ENCODE results near the gene ITPR1.

The ITPR1 gene

DNA sequence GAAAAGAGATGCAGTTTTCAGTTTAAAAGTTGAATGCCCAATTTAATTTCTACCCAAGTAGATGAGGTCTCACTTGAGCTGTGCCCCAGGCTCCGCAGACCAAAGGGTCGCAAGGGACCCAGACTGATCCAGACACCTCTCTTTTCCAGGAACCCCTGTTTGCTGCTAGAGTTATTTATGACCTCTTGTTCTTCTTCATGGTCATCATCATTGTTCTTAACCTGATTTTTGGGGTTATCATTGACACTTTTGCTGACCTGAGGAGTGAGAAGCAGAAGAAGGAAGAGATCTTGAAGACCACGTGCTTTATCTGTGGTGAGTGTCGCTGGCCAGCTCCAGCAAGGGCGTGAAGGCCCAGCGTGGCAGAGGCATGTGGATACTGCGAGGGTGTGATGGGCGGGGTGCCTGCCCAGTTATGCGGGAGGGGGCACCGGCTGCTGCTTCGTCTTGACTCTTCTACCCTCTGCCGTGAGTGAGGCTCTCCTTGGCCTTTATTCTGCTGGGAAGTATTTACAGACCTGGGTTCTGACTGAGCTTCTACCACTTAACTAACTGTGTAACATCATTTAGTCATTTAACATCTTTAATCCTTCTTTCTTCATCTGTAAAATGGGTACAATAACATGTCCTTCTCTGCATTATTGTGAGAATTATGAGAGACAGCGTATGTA is 321.9 kb downstream of the ITPR1 start:
- TF ChIP-seq GLIS3 (CRISPR knock-in tag; IDR thresholded peaks at IDR 0.05) (no peak), TOX (CRISPR knock-in tag; IDR thresholded peaks at IDR 0.05; ENCODE audit: borderline replicate concordance) (no peak), ZFP30 (CRISPR knock-in tag; IDR thresholded peaks at IDR 0.05) (no peak), CSDC2 (CRISPR knock-in tag; IDR thresholded peaks at IDR 0.05) (no peak), ISL1 (CRISPR knock-in tag; IDR thresholded peaks at IDR 0.05) (no peak), ZFP3 (CRISPR knock-in tag; IDR thresholded peaks at IDR 0.05) (no peak), OSR1 (CRISPR knock-in tag; IDR thresholded peaks at IDR 0.05) (no peak), ESRRG (CRISPR knock-in tag; IDR thresholded peaks at IDR 0.05) (no peak), TCF4 (CRISPR knock-in tag; IDR thresholded peaks at IDR 0.05; ENCODE audit: borderline replicate concordance) (no peak), ZNF565 (CRISPR knock-in tag; conservative IDR thresholded peaks at IDR 0.05; ENCODE audit: low read depth) (no peak), ARNTL (CRISPR knock-in tag; IDR thresholded peaks at IDR 0.05; ENCODE audit: borderline replicate concordance, low read depth) (no peak), ZNF70 (CRISPR knock-in tag; IDR thresholded peaks at IDR 0.05) (no peak), ZC3H10 (CRISPR knock-in tag; IDR thresholded peaks at IDR 0.05) (no peak)
- TF ChIP-seq, protein P1, sequence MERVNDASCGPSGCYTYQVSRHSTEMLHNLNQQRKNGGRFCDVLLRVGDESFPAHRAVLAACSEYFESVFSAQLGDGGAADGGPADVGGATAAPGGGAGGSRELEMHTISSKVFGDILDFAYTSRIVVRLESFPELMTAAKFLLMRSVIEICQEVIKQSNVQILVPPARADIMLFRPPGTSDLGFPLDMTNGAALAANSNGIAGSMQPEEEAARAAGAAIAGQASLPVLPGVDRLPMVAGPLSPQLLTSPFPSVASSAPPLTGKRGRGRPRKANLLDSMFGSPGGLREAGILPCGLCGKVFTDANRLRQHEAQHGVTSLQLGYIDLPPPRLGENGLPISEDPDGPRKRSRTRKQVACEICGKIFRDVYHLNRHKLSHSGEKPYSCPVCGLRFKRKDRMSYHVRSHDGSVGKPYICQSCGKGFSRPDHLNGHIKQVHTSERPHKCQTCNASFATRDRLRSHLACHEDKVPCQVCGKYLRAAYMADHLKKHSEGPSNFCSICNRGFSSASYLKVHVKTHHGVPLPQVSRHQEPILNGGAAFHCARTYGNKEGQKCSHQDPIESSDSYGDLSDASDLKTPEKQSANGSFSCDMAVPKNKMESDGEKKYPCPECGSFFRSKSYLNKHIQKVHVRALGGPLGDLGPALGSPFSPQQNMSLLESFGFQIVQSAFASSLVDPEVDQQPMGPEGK (CRISPR knock-in tag; IDR thresholded peaks at IDR 0.05; ENCODE audit: borderline replicate concordance): no peak
- TF ChIP-seq, protein P2, sequence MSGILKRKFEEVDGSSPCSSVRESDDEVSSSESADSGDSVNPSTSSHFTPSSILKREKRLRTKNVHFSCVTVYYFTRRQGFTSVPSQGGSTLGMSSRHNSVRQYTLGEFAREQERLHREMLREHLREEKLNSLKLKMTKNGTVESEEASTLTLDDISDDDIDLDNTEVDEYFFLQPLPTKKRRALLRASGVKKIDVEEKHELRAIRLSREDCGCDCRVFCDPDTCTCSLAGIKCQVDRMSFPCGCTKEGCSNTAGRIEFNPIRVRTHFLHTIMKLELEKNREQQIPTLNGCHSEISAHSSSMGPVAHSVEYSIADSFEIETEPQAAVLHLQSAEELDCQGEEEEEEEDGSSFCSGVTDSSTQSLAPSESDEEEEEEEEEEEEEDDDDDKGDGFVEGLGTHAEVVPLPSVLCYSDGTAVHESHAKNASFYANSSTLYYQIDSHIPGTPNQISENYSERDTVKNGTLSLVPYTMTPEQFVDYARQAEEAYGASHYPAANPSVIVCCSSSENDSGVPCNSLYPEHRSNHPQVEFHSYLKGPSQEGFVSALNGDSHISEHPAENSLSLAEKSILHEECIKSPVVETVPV (CRISPR knock-in tag; IDR thresholded peaks at IDR 0.05): no peak
- TF ChIP-seq, protein P3, sequence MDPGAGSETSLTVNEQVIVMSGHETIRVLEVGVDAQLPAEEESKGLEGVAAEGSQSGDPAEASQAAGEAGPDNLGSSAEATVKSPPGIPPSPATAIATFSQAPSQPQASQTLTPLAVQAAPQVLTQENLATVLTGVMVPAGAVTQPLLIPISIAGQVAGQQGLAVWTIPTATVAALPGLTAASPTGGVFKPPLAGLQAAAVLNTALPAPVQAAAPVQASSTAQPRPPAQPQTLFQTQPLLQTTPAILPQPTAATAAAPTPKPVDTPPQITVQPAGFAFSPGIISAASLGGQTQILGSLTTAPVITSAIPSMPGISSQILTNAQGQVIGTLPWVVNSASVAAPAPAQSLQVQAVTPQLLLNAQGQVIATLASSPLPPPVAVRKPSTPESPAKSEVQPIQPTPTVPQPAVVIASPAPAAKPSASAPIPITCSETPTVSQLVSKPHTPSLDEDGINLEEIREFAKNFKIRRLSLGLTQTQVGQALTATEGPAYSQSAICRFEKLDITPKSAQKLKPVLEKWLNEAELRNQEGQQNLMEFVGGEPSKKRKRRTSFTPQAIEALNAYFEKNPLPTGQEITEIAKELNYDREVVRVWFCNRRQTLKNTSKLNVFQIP (CRISPR knock-in tag; IDR thresholded peaks at IDR 0.05; ENCODE audit: borderline replicate concordance, low read depth): no peak
- TF ChIP-seq, protein P4, sequence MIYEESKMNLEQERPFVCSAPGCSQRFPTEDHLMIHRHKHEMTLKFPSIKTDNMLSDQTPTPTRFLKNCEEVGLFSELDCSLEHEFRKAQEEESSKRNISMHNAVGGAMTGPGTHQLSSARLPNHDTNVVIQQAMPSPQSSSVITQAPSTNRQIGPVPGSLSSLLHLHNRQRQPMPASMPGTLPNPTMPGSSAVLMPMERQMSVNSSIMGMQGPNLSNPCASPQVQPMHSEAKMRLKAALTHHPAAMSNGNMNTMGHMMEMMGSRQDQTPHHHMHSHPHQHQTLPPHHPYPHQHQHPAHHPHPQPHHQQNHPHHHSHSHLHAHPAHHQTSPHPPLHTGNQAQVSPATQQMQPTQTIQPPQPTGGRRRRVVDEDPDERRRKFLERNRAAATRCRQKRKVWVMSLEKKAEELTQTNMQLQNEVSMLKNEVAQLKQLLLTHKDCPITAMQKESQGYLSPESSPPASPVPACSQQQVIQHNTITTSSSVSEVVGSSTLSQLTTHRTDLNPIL (CRISPR knock-in tag; IDR thresholded peaks at IDR 0.05; ENCODE audit: low read depth): no peak
- no peak for ATAC-seq

DNA sequence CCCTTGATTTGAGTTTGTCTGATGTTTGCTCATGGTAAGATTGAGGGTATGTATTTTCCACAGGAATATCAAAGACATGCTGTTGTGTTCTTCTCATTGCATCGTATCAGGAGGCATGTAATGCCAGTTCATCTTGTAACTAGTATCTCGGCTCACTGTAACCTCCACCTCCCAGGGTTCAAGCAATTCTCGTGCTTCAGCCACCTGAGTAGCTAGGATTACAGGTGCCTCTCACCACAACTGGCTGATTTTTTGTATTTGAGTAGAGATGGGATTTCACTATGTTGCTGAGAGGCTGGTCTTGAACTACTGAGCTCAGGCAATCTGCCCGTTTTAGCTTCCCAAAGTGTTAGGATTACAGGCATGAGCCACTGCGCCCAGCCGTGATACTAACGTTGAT is 323.2 kb downstream of the ITPR1 start:
- TF ChIP-seq TOX (CRISPR knock-in tag; IDR thresholded peaks at IDR 0.05; ENCODE audit: borderline replicate concordance) (no peak), ZNF70 (CRISPR knock-in tag; IDR thresholded peaks at IDR 0.05) (no peak), ZNF565 (CRISPR knock-in tag; conservative IDR thresholded peaks at IDR 0.05; ENCODE audit: low read depth) (no peak), ISL1 (CRISPR knock-in tag; IDR thresholded peaks at IDR 0.05) (no peak), RARB (CRISPR knock-in tag; IDR thresholded peaks at IDR 0.05) (no peak), GLIS3 (CRISPR knock-in tag; IDR thresholded peaks at IDR 0.05) (no peak), ZNF8 (CRISPR knock-in tag; IDR thresholded peaks at IDR 0.05) (no peak), ZFP3 (CRISPR knock-in tag; IDR thresholded peaks at IDR 0.05) (no peak), OSR1 (CRISPR knock-in tag; IDR thresholded peaks at IDR 0.05) (no peak), ZC3H10 (CRISPR knock-in tag; IDR thresholded peaks at IDR 0.05) (no peak), PPARA (CRISPR knock-in tag; IDR thresholded peaks at IDR 0.05; ENCODE audit: borderline replicate concordance) (no peak), TCF4 (CRISPR knock-in tag; IDR thresholded peaks at IDR 0.05; ENCODE audit: borderline replicate concordance) (no peak), ESRRG (CRISPR knock-in tag; IDR thresholded peaks at IDR 0.05) (no peak), CSDC2 (CRISPR knock-in tag; IDR thresholded peaks at IDR 0.05) (no peak)
- TF ChIP-seq, protein P3 (CRISPR knock-in tag; IDR thresholded peaks at IDR 0.05; ENCODE audit: borderline replicate concordance, low read depth): no peak
- TF ChIP-seq, protein P4 (CRISPR knock-in tag; IDR thresholded peaks at IDR 0.05; ENCODE audit: low read depth): no peak
- TF ChIP-seq, protein P2 (CRISPR knock-in tag; IDR thresholded peaks at IDR 0.05): no peak
- TF ChIP-seq, protein P1 (CRISPR knock-in tag; IDR thresholded peaks at IDR 0.05; ENCODE audit: borderline replicate concordance): no peak
- ATAC-seq: no peak

Measured in SK-N-SH treated with all-trans-retinoic acid at 6 μM for 48 hours (cell line).